ENCODE measurements around the gene IFRD1. TPM values are rescaled to one million over a fixed set of nuclear protein-coding genes. Genes with fewer than 3 reads are reported as not detected.
A peak's percentile ranks its signal among the peaks of the same experiment; 100 is the strongest.

Gene IFRD1
- total and polyA plus RNA-seq, 2 donors, result 30.8 to 49.0 TPM

- Histone ChIP-seq H3K4me3 (ENCODE audit: low read depth, low read length) (no peak overlapping the region), H3K4me1 (ENCODE audit: insufficient read depth) (peaks cover 2% of the 10 kb centered on the region), H3K27ac (ENCODE audit: low read depth) (no peak overlapping the region), H3K36me3 (ENCODE audit: insufficient read depth) (no peaks in the 10 kb centered on the region)
- WGBS, result 58% methylated on average over 5 of the region's 5 CpGs
- DNase-seq (ENCODE audit: extremely low spot score), result no peak
Observed at GRCh38 chr7:112485766-112486165, 35.5 kb downstream of the IFRD1 start.

- 94% methylated on average over 8 of the region's 8 CpGs for WGBS
- no peak for DNase-seq (ENCODE audit: extremely low spot score)
Observed at GRCh38 chr7:112487457-112488263, 37.4 kb downstream of the IFRD1 start.

GRCh38 chr7:112488264-112488552 is 37.9 kb downstream of the IFRD1 start:
- Histone ChIP-seq H3K27ac (ENCODE audit: low read depth) (no peak overlapping the region), H3K4me1 (ENCODE audit: insufficient read depth) (peaks cover 2% of the 10 kb centered on the region), H3K4me3 (ENCODE audit: low read depth, low read length) (no peak overlapping the region), H3K36me3 (ENCODE audit: insufficient read depth) (no peaks in the 10 kb centered on the region)
- DNase-seq (ENCODE audit: extremely low spot score), result no peak
- WGBS, result 96% methylated on average over 4 of the region's 4 CpGs

More at GRCh38 chr7:112487457-112488263, 37.4 kb downstream of the IFRD1 start:
- no peak overlapping the region for H3K4me3 ChIP-seq (ENCODE audit: low read depth, low read length)
- peaks cover 2% of the 10 kb centered on the region for H3K4me1 ChIP-seq (ENCODE audit: insufficient read depth)
- H3K36me3 ChIP-seq (ENCODE audit: insufficient read depth), result no peaks in the 10 kb centered on the region
- H3K27ac ChIP-seq (ENCODE audit: low read depth), result no peak overlapping the region

GRCh38 chr7:112492186-112492585 is 41.9 kb downstream of the IFRD1 start:
- Histone ChIP-seq H3K36me3 (ENCODE audit: insufficient read depth) (no peaks in the 10 kb centered on the region), H3K4me1 (ENCODE audit: insufficient read depth) (no peaks in the 10 kb centered on the region), H3K27ac (ENCODE audit: low read depth) (no peak overlapping the region), H3K4me3 (ENCODE audit: low read depth, low read length) (no peak overlapping the region)
- WGBS, result 96% methylated on average over 2 of the region's 2 CpGs
- no peak for DNase-seq (ENCODE audit: extremely low spot score)

- DNase-seq (ENCODE audit: extremely low spot score), result no peak
- H3K4me3 ChIP-seq (ENCODE audit: low read depth, low read length), result no peak overlapping the region
- no peaks in the 10 kb centered on the region for H3K4me1 ChIP-seq (ENCODE audit: insufficient read depth)
- no peak overlapping the region for H3K27ac ChIP-seq (ENCODE audit: low read depth)
- 90% methylated on average over 2 of the region's 2 CpGs for WGBS
- H3K36me3 ChIP-seq (ENCODE audit: insufficient read depth), result no peaks in the 10 kb centered on the region
Observed at GRCh38 chr7:112494656-112495055, 44.4 kb downstream of the IFRD1 start.

GRCh38 chr7:112495156-112495788 is 45.0 kb downstream of the IFRD1 start:
- H3K4me1 ChIP-seq (ENCODE audit: insufficient read depth), result no peaks in the 10 kb centered on the region
- 89% methylated on average over 2 of the region's 2 CpGs for whole genome bisulfite sequencing
- H3K27ac ChIP-seq (ENCODE audit: low read depth), result no peak overlapping the region
- no peak for DNase-seq (ENCODE audit: extremely low spot score)
- H3K4me3 ChIP-seq (ENCODE audit: low read depth, low read length), result no peak overlapping the region
- H3K36me3 ChIP-seq (ENCODE audit: insufficient read depth), result no peaks in the 10 kb centered on the region

GRCh38 chr7:112495810-112496462 is 45.7 kb downstream of the IFRD1 start:
- Histone ChIP-seq H3K36me3 (ENCODE audit: insufficient read depth) (no peaks in the 10 kb centered on the region), H3K27ac (ENCODE audit: low read depth) (no peak overlapping the region), H3K4me1 (ENCODE audit: insufficient read depth) (no peaks in the 10 kb centered on the region), H3K4me3 (ENCODE audit: low read depth, low read length) (no peak overlapping the region)
- 43% methylated on average over 6 of the region's 6 CpGs for WGBS
- DNase-seq (ENCODE audit: extremely low spot score), result peak; percentile 20

GRCh38 chr7:112497481-112497880 is 47.2 kb downstream of the IFRD1 start:
- Histone ChIP-seq H3K27ac (ENCODE audit: low read depth) (no peak overlapping the region), H3K4me1 (ENCODE audit: insufficient read depth) (no peaks in the 10 kb centered on the region), H3K36me3 (ENCODE audit: insufficient read depth) (no peaks in the 10 kb centered on the region), H3K4me3 (ENCODE audit: low read depth, low read length) (no peak overlapping the region)
- no peak for DNase-seq (ENCODE audit: extremely low spot score)
- 58% methylated on average over 2 of the region's 2 CpGs for WGBS

- WGBS, result 90% methylated on average over 3 of the region's 3 CpGs
- H3K4me1 ChIP-seq (ENCODE audit: insufficient read depth), result no peaks in the 10 kb centered on the region
- no peak overlapping the region for H3K4me3 ChIP-seq (ENCODE audit: low read depth, low read length)
- H3K36me3 ChIP-seq (ENCODE audit: insufficient read depth), result no peaks in the 10 kb centered on the region
- H3K27ac ChIP-seq (ENCODE audit: low read depth), result no peak overlapping the region
- no peak for DNase-seq (ENCODE audit: extremely low spot score)
Observed at GRCh38 chr7:112500619-112501018, 50.4 kb downstream of the IFRD1 start.

GRCh38 chr7:112501801-112502503 is 51.7 kb downstream of the IFRD1 start:
- no peaks in the 10 kb centered on the region for H3K36me3 ChIP-seq (ENCODE audit: insufficient read depth)
- H3K4me3 ChIP-seq (ENCODE audit: low read depth, low read length), result no peak overlapping the region
- H3K27ac ChIP-seq (ENCODE audit: low read depth), result no peak overlapping the region
- no peaks in the 10 kb centered on the region for H3K4me1 ChIP-seq (ENCODE audit: insufficient read depth)
- DNase-seq (ENCODE audit: extremely low spot score), result no peak
- WGBS, result 67% methylated on average over 7 of the region's 7 CpGs

GRCh38 chr7:112502700-112503099 is 52.4 kb downstream of the IFRD1 start:
- no peak for DNase-seq (ENCODE audit: extremely low spot score)
- H3K36me3 ChIP-seq (ENCODE audit: insufficient read depth), result no peaks in the 10 kb centered on the region
- H3K27ac ChIP-seq (ENCODE audit: low read depth), result no peak overlapping the region
- no peak overlapping the region for H3K4me3 ChIP-seq (ENCODE audit: low read depth, low read length)
- WGBS, result 79% methylated on average over 2 of the region's 2 CpGs
- no peaks in the 10 kb centered on the region for H3K4me1 ChIP-seq (ENCODE audit: insufficient read depth)

GRCh38 chr7:112503361-112503972 is 53.2 kb downstream of the IFRD1 start:
- WGBS, result 86% methylated on average over 4 of the region's 4 CpGs
- Histone ChIP-seq H3K4me1 (ENCODE audit: insufficient read depth) (no peaks in the 10 kb centered on the region), H3K27ac (ENCODE audit: low read depth) (no peak overlapping the region), H3K36me3 (ENCODE audit: insufficient read depth) (no peaks in the 10 kb centered on the region), H3K4me3 (ENCODE audit: low read depth, low read length) (no peak overlapping the region)
- no peak for DNase-seq (ENCODE audit: extremely low spot score)

GRCh38 chr7:112504093-112504695 is 53.9 kb downstream of the IFRD1 start:
- H3K4me1 ChIP-seq (ENCODE audit: insufficient read depth), result no peaks in the 10 kb centered on the region
- no peaks in the 10 kb centered on the region for H3K36me3 ChIP-seq (ENCODE audit: insufficient read depth)
- WGBS, result 92% methylated on average over 5 of the region's 5 CpGs
- H3K27ac ChIP-seq (ENCODE audit: low read depth), result no peak overlapping the region
- H3K4me3 ChIP-seq (ENCODE audit: low read depth, low read length), result no peak overlapping the region
- DNase-seq (ENCODE audit: extremely low spot score), result no peak
